Stimulated activated CD4-positive, alpha-beta T cell treated with anti-CD3 and anti-CD28 coated beads, Interleukin-1b, Interleukin-23, amount 100 ng/mL, for 1 hour (primary cell): ENCODE measurements around the gene CAPN9.
"Not testable (repeated sequence)": the region's sequence is repeated elsewhere in the genome, so short reads cannot be mapped to it uniquely, and the experiment has no call there.

ENCODE experiments used
- DNase-seq, 2 donors: peaks; one replicate each; pipeline ENCODE4 v3.0.0-alpha.2; 2020; ENCODE audit warnings: low read depth in 2 of 2

The CAPN9 gene

GRCh38 chr1:230747127-230747730 is at the start of gene CAPN9:
TSS of gene CAPN9 (plus strand) at chr1:230747388. CDS start at chr1:230747497, 109 bp downstream.
- DNase-seq: no peak

GRCh38 chr1:230698130-230698529 is 49.1 kb upstream of the CAPN9 start:
- DNase-seq: no peak

GRCh38 chr1:230698964-230699363 is 48.2 kb upstream of the CAPN9 start:
- DNase-seq: not testable (repeated sequence)

- DNase-seq: no peak
Observed at GRCh38 chr1:230699716-230700115, 47.5 kb upstream of the CAPN9 start.

- no peak for DNase-seq
Observed at GRCh38 chr1:230700132-230700531, 47.1 kb upstream of the CAPN9 start.

GRCh38 chr1:230701434-230701833 is 45.8 kb upstream of the CAPN9 start:
- DNase-seq: no peak

GRCh38 chr1:230701895-230702768 is 45.1 kb upstream of the CAPN9 start:
- no peak for DNase-seq

- DNase-seq: no peak
Observed at GRCh38 chr1:230702934-230703678, 44.1 kb upstream of the CAPN9 start.

GRCh38 chr1:230703679-230704385 is 43.4 kb upstream of the CAPN9 start:
- DNase-seq: no peak

- DNase-seq: no peak
Observed at GRCh38 chr1:230704830-230705229, 42.4 kb upstream of the CAPN9 start.

- no peak for DNase-seq
Observed at GRCh38 chr1:230705289-230706019, 41.7 kb upstream of the CAPN9 start.

GRCh38 chr1:230706020-230706699 is 41.0 kb upstream of the CAPN9 start:
- no peak for DNase-seq

- no peak for DNase-seq
Observed at GRCh38 chr1:230706887-230707731, 40.1 kb upstream of the CAPN9 start.

- DNase-seq: no peak
Observed at GRCh38 chr1:230707732-230708630, 39.2 kb upstream of the CAPN9 start.

GRCh38 chr1:230708631-230709580 is 38.3 kb upstream of the CAPN9 start:
- no peak for DNase-seq

- no peak for DNase-seq
Observed at GRCh38 chr1:230709619-230710542, 37.3 kb upstream of the CAPN9 start.
